A549 (cell line): ENCODE data around the gene CPT1A. TPM values are rescaled to one million over a fixed set of nuclear protein-coding genes. Genes with fewer than 3 reads are reported as not detected.

Source experiments
- ATAC-seq, 2 experiments: fragments of 200-7000 bp in 1 of 2; fragments of >200 bp in 1 of 2; cut with Nextera tagmentation in 1 of 2; cut with Tn5 transposase in 1 of 2; 3 replicates each; pipeline versions ENCODE4 v1.8.0 to v1.9.1; 2018 to 2020; ENCODE audit warnings: mild to moderate bottlenecking in 1 of 2, moderate library complexity in 1 of 2
- CTCF ChIA-PET: fragments of 300-600 bp; sonication (Branson Sonifier 250); formaldehyde crosslinking; extraction: SDS; loops from one replicate; lab custom pipeline; 2021; ENCODE audit warnings: antibody characterized with exemption, inconsistent platforms; lab: Yijun Ruan, JAX
- POLR2A ChIA-PET: fragments of 350-600 bp; formaldehyde crosslinking; extraction: SDS; loops from one replicate; lab custom pipeline; 2021; ENCODE audit warnings: antibody characterized with exemption, inconsistent platforms; lab: Yijun Ruan, JAX
- DNase-seq, 2 experiments: peaks; one replicate each; pipeline versions ENCODE4 v3.0.0 to v3.0.0-alpha.2; 2011 to 2016; ENCODE audit warnings: low read depth in 1 of 2, low spot score in 1 of 2
- FAIRE-seq: peaks from 2 replicates; lab custom pipeline; 2011; peaks lifted over from hg19 to GRCh38; lab: Jason Lieb, UNC
- H3K27ac ChIP-seq, 2 experiments: fragments of >200 bp; sonication (Bioruptor Twin); formaldehyde crosslinking; 3 replicates each; pipeline ENCODE4 v1.5.1; 2016 to 2017
- H3K4me1 ChIP-seq: fragments of >200 bp; sonication (Bioruptor Twin); formaldehyde crosslinking; 3 replicates; pipeline ENCODE4 v1.6.1; 2016
- H3K4me2 ChIP-seq: fragments of >200 bp; sonication (Bioruptor Twin); formaldehyde crosslinking; 3 replicates; pipeline ENCODE4 v1.6.1; 2016
- H3K4me3 ChIP-seq: fragments of >200 bp; sonication (Bioruptor Twin); formaldehyde crosslinking; 3 replicates; pipeline ENCODE4 v1.5.1; 2016
- H3K9me3 ChIP-seq: fragments of >200 bp; sonication (Bioruptor Twin); formaldehyde crosslinking; 3 replicates; pipeline ENCODE4 v1.6.1; 2016
- BHLHE40 ChIP-seq: IDR thresholded peaks from 2 replicates; pipeline ENCODE4 v1.6.1; 2012; ENCODE audit warnings: low read depth, low read length, inconsistent platforms
- CHD2 ChIP-seq: fragments of 150-350 bp; IDR thresholded peaks from 2 replicates; pipeline ENCODE4 v1.6.1; 2014; ENCODE audit warnings: low read length; ENCODE audit not compliant: partially characterized antibody
- CHD4 ChIP-seq: fragments of 200-600 bp; sonication (generic); IDR thresholded peaks from 2 replicates; pipeline ENCODE4 v1.6.1; 2016; ENCODE audit warnings: antibody characterized with exemption, mild to moderate bottlenecking, borderline replicate concordance
- EHF ChIP-seq: fragments of 250-450 bp; sonication (Bioruptor Pico); IDR thresholded peaks from 2 replicates; pipeline ENCODE4 v1.5.0; 2020; ENCODE audit warnings: mild to moderate bottlenecking
- EHMT2 ChIP-seq: fragments of 200-600 bp; sonication (generic); IDR thresholded peaks from 2 replicates; pipeline ENCODE4 v1.6.1; 2016; ENCODE audit warnings: antibody characterized with exemption, low read depth, mild to moderate bottlenecking, moderate library complexity
- ELK1 ChIP-seq: fragments of 150-350 bp; IDR thresholded peaks from 2 replicates; pipeline ENCODE4 v1.6.1; 2014; ENCODE audit warnings: low read depth, mild to moderate bottlenecking, low read length
- ESRRA ChIP-seq: fragments of 150-350 bp; IDR thresholded peaks from 2 replicates; pipeline ENCODE4 v1.6.1; 2014; ENCODE audit warnings: mild to moderate bottlenecking, low read length, borderline replicate concordance
- FOXS1 ChIP-seq: fragments of 250-450 bp; sonication (Bioruptor Pico); IDR thresholded peaks from 2 replicates; pipeline ENCODE4 v1.5.0; 2020; ENCODE audit warnings: mild to moderate bottlenecking, moderate library complexity
- GATA3 ChIP-seq: IDR thresholded peaks from 2 replicates; pipeline ENCODE4 v1.6.1; 2012; ENCODE audit warnings: borderline replicate concordance
- HDAC2 ChIP-seq: fragments of 200-600 bp; sonication (generic); IDR thresholded peaks from 2 replicates; pipeline ENCODE4 v1.6.1; 2016
- HEYL ChIP-seq: fragments of 250-450 bp; sonication (Bioruptor Pico); IDR thresholded peaks from 2 replicates; pipeline ENCODE4 v1.8.0; 2021; ENCODE audit warnings: mild to moderate bottlenecking, moderate library complexity
- HOXB13 ChIP-seq: fragments of 250-450 bp; sonication (Bioruptor Pico); IDR thresholded peaks from 2 replicates; pipeline ENCODE4 v1.5.0; 2020; ENCODE audit warnings: low read depth, mild to moderate bottlenecking, moderate library complexity
- HOXB5 ChIP-seq: fragments of 250-450 bp; sonication (Bioruptor Pico); IDR thresholded peaks from 2 replicates; pipeline ENCODE4 v1.5.0; 2020; ENCODE audit warnings: mild to moderate bottlenecking, moderate library complexity
- JUNB ChIP-seq: fragments of >200 bp; sonication (Bioruptor Twin); formaldehyde crosslinking; IDR thresholded peaks from 2 replicates; pipeline ENCODE4 v1.6.1; 2016
- KDM1A ChIP-seq: fragments of 200-600 bp; sonication (generic); IDR thresholded peaks from 2 replicates; pipeline ENCODE4 v1.6.1; 2016; ENCODE audit warnings: low read depth, mild to moderate bottlenecking
- KDM5A ChIP-seq: fragments of 200-600 bp; sonication (generic); IDR thresholded peaks from 2 replicates; pipeline ENCODE4 v1.6.1; 2016; ENCODE audit warnings: antibody characterized with exemption, mild to moderate bottlenecking
- MAZ ChIP-seq: fragments of 150-350 bp; IDR thresholded peaks from 2 replicates; pipeline ENCODE4 v1.6.1; 2014; ENCODE audit warnings: antibody characterized with exemption, low read depth, low read length, borderline replicate concordance
- PHF8 ChIP-seq: fragments of 200-600 bp; sonication (generic); IDR thresholded peaks from 2 replicates; pipeline ENCODE4 v1.6.1; 2016; ENCODE audit warnings: low read depth, mild to moderate bottlenecking, antibody characterized with exemption, moderate library complexity, borderline replicate concordance
- RCOR1 ChIP-seq: fragments of 150-350 bp; IDR thresholded peaks from 2 replicates; pipeline ENCODE4 v1.6.1; 2014; ENCODE audit warnings: antibody characterized with exemption, low read length, low read depth
- REST ChIP-seq: fragments of 200-600 bp; sonication (generic); IDR thresholded peaks from 2 replicates; pipeline ENCODE4 v1.6.1; 2016; ENCODE audit warnings: antibody characterized with exemption, mild to moderate bottlenecking, moderate library complexity
- RFX5 ChIP-seq: fragments of 450-650 bp; IDR thresholded peaks from 2 replicates; pipeline ENCODE4 v1.7.1; 2014; ENCODE audit warnings: antibody characterized with exemption, mild to moderate bottlenecking, moderate library complexity
- SMC3 ChIP-seq: fragments of >200 bp; sonication (Bioruptor Twin); formaldehyde crosslinking; IDR thresholded peaks from 3 replicates; pipeline ENCODE4 v1.6.1; 2018; ENCODE audit warnings: inconsistent platforms
- TFCP2L1 ChIP-seq: fragments of 250-450 bp; sonication (Bioruptor Pico); IDR thresholded peaks from 2 replicates; pipeline ENCODE4 v1.5.0; 2021; ENCODE audit warnings: mild to moderate bottlenecking
- USF2 ChIP-seq: fragments of 450-650 bp; IDR thresholded peaks from 2 replicates; pipeline ENCODE4 v1.6.1; 2014; ENCODE audit warnings: antibody characterized with exemption
- ZFP36 ChIP-seq: fragments of 450-650 bp; IDR thresholded peaks from 2 replicates; pipeline ENCODE4 v1.6.1; 2014; ENCODE audit warnings: borderline replicate concordance; ENCODE audit not compliant: partially characterized antibody
- ZSCAN20 ChIP-seq: fragments of 250-450 bp; sonication (Bioruptor Pico); IDR thresholded peaks from 2 replicates; pipeline ENCODE4 v1.8.0; 2022; ENCODE audit warnings: mild to moderate bottlenecking, moderate library complexity
- WGBS: methylation state at CpG from one replicate; pipeline ENCODE4 v1.1.6; 2017; ENCODE audit errors: missing lambda C conversion rate; 5-methylcytosine and 5-hydroxymethylcytosine counted together
- polyA plus RNA-seq, 4 experiments: library from polyadenylated mRNA; depleted of rRNA in 3 of 4; stranded (reverse); fragments of >200 nt; fragmentation: RNase III in 1 of 4; extraction: RNeasy Plus Mini Kit Qiagen cat#74134 plus additional on column Dnase treatment in 1 of 4; gene quantifications; 2 replicates in 3 of 4; 3 replicates in 1 of 4; pipeline ENCODE4 v1.2.3, GENCODE V29; 2011 to 2017
- TF ChIP-seq, protein P1 (sequence below): fragments of >200 bp; sonication (Bioruptor Twin); formaldehyde crosslinking; IDR thresholded peaks from 3 replicates; pipeline ENCODE4 v1.6.1; 2016
- TF ChIP-seq, protein P2 (sequence below): IDR thresholded peaks from 2 replicates; pipeline ENCODE4 v1.6.1; 2012

CPT1A gene
- polyA plus RNA-seq, 2 of the 4 experiments (the other 2 are of a cell fraction) = 15.0 to 21.4 TPM

DNA sequence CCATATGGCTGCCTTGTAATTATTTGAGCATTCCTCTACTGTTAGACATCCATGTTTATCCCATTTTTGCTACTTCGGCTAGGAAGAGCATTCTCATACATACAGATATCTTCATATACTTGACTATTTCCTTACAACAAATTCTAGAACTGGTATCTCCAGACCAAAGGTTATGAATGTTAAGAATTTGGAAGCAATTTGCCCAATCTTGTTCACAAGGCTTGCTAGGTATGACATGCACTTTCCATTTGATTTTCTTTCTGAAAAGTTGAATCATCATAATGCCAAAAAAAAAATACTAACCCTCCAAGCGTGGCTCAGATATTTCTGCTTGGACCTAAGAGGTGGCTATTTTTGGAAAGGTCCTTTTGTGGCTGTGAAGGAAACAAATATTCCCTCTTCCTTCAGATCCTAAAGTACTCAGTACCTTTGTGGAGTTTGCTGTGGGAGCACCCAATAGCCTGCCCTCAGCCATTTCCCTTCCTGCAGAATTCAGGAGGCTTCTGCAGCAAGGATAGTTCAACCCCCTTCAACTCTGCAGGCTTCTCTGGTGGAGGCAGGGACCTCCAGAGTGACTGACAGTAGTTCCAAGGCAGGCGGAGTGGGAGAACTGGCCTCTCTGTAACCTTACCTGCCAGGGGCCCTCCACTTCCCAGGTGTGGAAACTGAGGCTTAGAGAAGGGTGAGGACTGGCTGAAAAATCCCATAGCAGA lies 22.0 kb upstream of the CPT1A start:
- no peak for ATAC-seq

DNA sequence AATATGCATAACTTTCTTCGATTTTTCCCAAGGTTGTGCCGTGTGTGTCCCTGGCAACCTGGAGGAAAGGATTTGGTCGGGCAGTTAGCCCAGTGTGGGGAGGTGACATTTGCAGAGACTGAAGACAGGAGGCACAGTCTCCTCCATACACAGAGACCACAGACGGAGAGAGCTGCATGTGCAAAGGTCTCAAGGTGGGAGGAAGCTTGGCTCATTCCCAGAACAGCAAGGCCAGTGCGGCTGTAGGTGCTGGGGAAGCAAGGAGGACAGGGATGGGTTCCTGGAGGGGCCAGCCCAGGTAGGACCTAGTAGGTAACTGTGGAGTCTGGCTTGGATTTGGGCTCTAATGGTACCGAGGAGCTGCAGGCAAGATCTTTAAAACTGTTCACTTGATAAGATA lies 20.7 kb upstream of the CPT1A start:
- no peak for ATAC-seq
- POLR2A ChIA-PET = no interaction called here
- TF ChIP-seq CHD2 (no peak), GATA3 (no peak), FOXS1 (CRISPR knock-in tag) (no peak), HOXB13 (CRISPR knock-in tag) (no peak), BHLHE40 (no peak), HOXB5 (CRISPR knock-in tag) (no peak), PHF8 (no peak), ELK1 (no peak), KDM1A (no peak), EHMT2 (no peak)

More for the DNA sequence above, 22.0 kb upstream of the CPT1A start:
- no peak for TF ChIP-seq RCOR1
- TF ChIP-seq HOXB5 (CRISPR knock-in tag) = no peak
- no peak for TF ChIP-seq REST
- TF ChIP-seq KDM5A = no peak
- TF ChIP-seq ESRRA = no peak
- no peak for TF ChIP-seq TFCP2L1 (CRISPR knock-in tag)
- TF ChIP-seq BHLHE40 = no peak
- TF ChIP-seq ZFP36 = no peak
- TF ChIP-seq MAZ = no peak
- TF ChIP-seq, protein P1, sequence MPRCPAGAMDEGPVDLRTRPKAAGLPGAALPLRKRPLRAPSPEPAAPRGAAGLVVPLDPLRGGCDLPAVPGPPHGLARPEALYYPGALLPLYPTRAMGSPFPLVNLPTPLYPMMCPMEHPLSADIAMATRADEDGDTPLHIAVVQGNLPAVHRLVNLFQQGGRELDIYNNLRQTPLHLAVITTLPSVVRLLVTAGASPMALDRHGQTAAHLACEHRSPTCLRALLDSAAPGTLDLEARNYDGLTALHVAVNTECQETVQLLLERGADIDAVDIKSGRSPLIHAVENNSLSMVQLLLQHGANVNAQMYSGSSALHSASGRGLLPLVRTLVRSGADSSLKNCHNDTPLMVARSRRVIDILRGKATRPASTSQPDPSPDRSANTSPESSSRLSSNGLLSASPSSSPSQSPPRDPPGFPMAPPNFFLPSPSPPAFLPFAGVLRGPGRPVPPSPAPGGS = no peak
- no peak for TF ChIP-seq SMC3
- no peak for TF ChIP-seq RFX5
- no peak for TF ChIP-seq USF2
- TF ChIP-seq HDAC2 = no peak
- no peak for TF ChIP-seq HEYL (CRISPR knock-in tag)
- no peak for TF ChIP-seq CHD4
- TF ChIP-seq EHF (CRISPR knock-in tag) = no peak
- no peak for TF ChIP-seq ZSCAN20 (CRISPR knock-in tag)
- TF ChIP-seq JUNB = no peak
- TF ChIP-seq, protein P2, sequence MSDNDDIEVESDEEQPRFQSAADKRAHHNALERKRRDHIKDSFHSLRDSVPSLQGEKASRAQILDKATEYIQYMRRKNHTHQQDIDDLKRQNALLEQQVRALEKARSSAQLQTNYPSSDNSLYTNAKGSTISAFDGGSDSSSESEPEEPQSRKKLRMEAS = no peak
- Histone ChIP-seq H3K4me1 (no peaks in the 10 kb centered on the region), H3K27ac (no peak overlapping the region), H3K9me3 (peaks cover 8% of the 10 kb centered on the region; the same call in 2 of the 3 replicates), H3K4me3 (no peak overlapping the region), H3K4me2 (no peak overlapping the region)
- ChIA-PET POLR2A (no interaction called here), CTCF (no interaction called here)
- DNase-seq (no peak), FAIRE-seq (no peak)
- 90% methylated on average over 3 of the region's 3 CpGs for WGBS

More for the DNA sequence above, 20.7 kb upstream of the CPT1A start:
- DNase-seq (no peak), FAIRE-seq (no peak)
- CTCF ChIA-PET = no interaction called here
- Histone ChIP-seq H3K4me3 (no peak overlapping the region), H3K27ac (no peak overlapping the region), H3K4me1 (peaks cover 9% of the 10 kb centered on the region), H3K4me2 (no peak overlapping the region), H3K9me3 (peaks cover 8% of the 10 kb centered on the region; the same call in 2 of the 3 replicates)
- WGBS = 72% methylated on average over 6 of the region's 6 CpGs
